IMR-90 (cell line): Measurements from ENCODE around the gene AAK1. TPM values are rescaled to one million over a fixed set of nuclear protein-coding genes. Genes with fewer than 3 reads are reported as not detected.

ENCODE experiments used
- ATAC-seq: fragments of 200-7000 bp; cut with Tn5 transposase; 2 replicates; pipeline ENCODE4 v1.9.1; 2020; ENCODE audit warnings: low read depth, mild to moderate bottlenecking, moderate library complexity
- BruUV-seq: library from RNA; stranded (reverse); fragments of 400-500 nt; replicated peaks from 2 replicates; lab custom pipeline; 2021; lab: Mats Ljungman, UMichigan
- CTCF ChIA-PET: fragments of 300-600 bp; formaldehyde crosslinking; extraction: SDS; loops from one replicate; lab custom pipeline; 2021; ENCODE audit warnings: antibody characterized with exemption; lab: Yijun Ruan, JAX
- POLR2A ChIA-PET: fragments of 300-600 bp; sonication (Branson Sonifier 250); formaldehyde crosslinking; loops from one replicate; lab custom pipeline; 2022; ENCODE audit warnings: antibody characterized with exemption; ENCODE audit not compliant: unreplicated experiment; lab: Charles Lee
- DNase-seq: peaks from one replicate; pipeline ENCODE4 v3.0.0; 2013
- H2AFZ ChIP-seq: replicated peaks from 2 replicates; pipeline ENCODE3; 2013; ENCODE audit warnings: low read length, mild to moderate bottlenecking; ENCODE audit not compliant: poor library complexity
- H2AK5ac ChIP-seq: 2 replicates; pipeline ENCODE4 v1.6.1; 2013; ENCODE audit warnings: low read depth, low read length, inconsistent platforms
- H2AK9ac ChIP-seq: replicated peaks from 2 replicates; pipeline ENCODE3; 2013; ENCODE audit warnings: mild to moderate bottlenecking, low read depth, low read length, moderate library complexity; ENCODE audit not compliant: poor library complexity
- H2BK120ac ChIP-seq: 2 replicates; pipeline ENCODE4 v1.6.1; 2013; ENCODE audit warnings: low read depth, low read length, inconsistent platforms
- H2BK15ac ChIP-seq: 3 replicates; pipeline ENCODE4 v1.6.1; 2013; ENCODE audit warnings: low read depth, low read length, inconsistent platforms
- H2BK20ac ChIP-seq: 2 replicates; pipeline ENCODE4 v1.6.1; 2013; ENCODE audit warnings: low read depth, mild to moderate bottlenecking, inconsistent platforms, low read length, moderate library complexity
- H2BK5ac ChIP-seq: 2 replicates; pipeline ENCODE4 v1.6.1; 2013; ENCODE audit warnings: mild to moderate bottlenecking, low read depth, low read length, inconsistent platforms; ENCODE audit not compliant: poor library complexity, severe bottlenecking
- H3K14ac ChIP-seq: replicated peaks from 2 replicates; pipeline ENCODE4 v1.6.1; 2013; ENCODE audit warnings: low read depth, low read length, inconsistent platforms
- H3K18ac ChIP-seq: 2 replicates; pipeline ENCODE4 v1.6.1; 2013; ENCODE audit warnings: low read depth, low read length, control low read depth
- H3K23ac ChIP-seq: 2 replicates; pipeline ENCODE4 v1.6.1; 2013; ENCODE audit warnings: low read depth, low read length, inconsistent platforms
- H3K27ac ChIP-seq: 2 replicates; pipeline ENCODE4 v1.5.1; 2013; ENCODE audit warnings: mild to moderate bottlenecking, control low read depth, low read length; ENCODE audit not compliant: insufficient read depth
- H3K27me3 ChIP-seq: 2 replicates; pipeline ENCODE4 v1.6.1; 2013; ENCODE audit warnings: low read length; ENCODE audit not compliant: control insufficient read depth, insufficient read depth
- H3K36me3 ChIP-seq: 2 replicates; pipeline ENCODE4 v1.6.1; 2013; ENCODE audit warnings: low read length, mixed read lengths; ENCODE audit not compliant: control insufficient read depth, insufficient read depth
- H3K4ac ChIP-seq: 2 replicates; pipeline ENCODE4 v1.6.1; 2013; ENCODE audit warnings: low read depth, low read length, inconsistent platforms
- H3K4me1 ChIP-seq: 2 replicates; pipeline ENCODE4 v1.6.1; 2013; ENCODE audit warnings: low read length, mixed read lengths; ENCODE audit not compliant: control insufficient read depth, insufficient read depth
- H3K4me2 ChIP-seq: 2 replicates; pipeline ENCODE4 v1.6.1; 2013; ENCODE audit warnings: low read depth, mild to moderate bottlenecking, control low read depth, low read length, moderate library complexity
- H3K4me3 ChIP-seq: 2 replicates; pipeline ENCODE4 v1.5.1; 2013; ENCODE audit warnings: low read depth, mild to moderate bottlenecking, control low read depth, low read length, moderate library complexity; ENCODE audit not compliant: insufficient read depth
- H3K56ac ChIP-seq: 2 replicates; pipeline ENCODE4 v1.6.1; 2013; ENCODE audit warnings: low read length, inconsistent platforms; ENCODE audit not compliant: insufficient read depth; ENCODE audit errors: extremely low read depth
- H3K79me1 ChIP-seq, 2 experiments: 2 replicates each; pipeline ENCODE4 v1.6.1; 2013; ENCODE audit warnings: low read length in 2 of 2, inconsistent platforms in 1 of 2, low read depth in 1 of 2
- H3K9ac ChIP-seq: 2 replicates; pipeline ENCODE4 v1.6.1; 2013; ENCODE audit warnings: low read depth, low read length, control low read depth
- H3K9me1 ChIP-seq: 2 replicates; pipeline ENCODE4 v1.6.1; 2013; ENCODE audit warnings: low read length, inconsistent platforms; ENCODE audit not compliant: insufficient read depth
- H3K9me3 ChIP-seq: 2 replicates; pipeline ENCODE4 v1.6.1; 2013; ENCODE audit warnings: low read length; ENCODE audit not compliant: control insufficient read depth, insufficient read depth
- H4K20me1 ChIP-seq: 2 replicates; pipeline ENCODE4 v1.6.1; 2013; ENCODE audit warnings: low read length, inconsistent platforms; ENCODE audit not compliant: insufficient read depth
- H4K5ac ChIP-seq: 2 replicates; pipeline ENCODE4 v1.6.1; 2013; ENCODE audit warnings: mild to moderate bottlenecking, low read depth, low read length, control low read depth
- H4K8ac ChIP-seq, 2 experiments: 2 replicates each; pipeline ENCODE4 v1.6.1; 2013; ENCODE audit warnings: low read depth in 2 of 2, low read length in 2 of 2, control low read depth in 1 of 2, inconsistent platforms in 1 of 2
- H4K91ac ChIP-seq: 2 replicates; pipeline ENCODE4 v1.6.1; 2013; ENCODE audit warnings: low read depth, low read length, inconsistent platforms; ENCODE audit not compliant: insufficient read depth
- CHD1 ChIP-seq: IDR thresholded peaks from 2 replicates; pipeline ENCODE4 v1.6.1; 2012; ENCODE audit warnings: low read depth, low read length, improper control_type of control experiment
- CTCF ChIP-seq: conservative IDR thresholded peaks from 2 replicates; pipeline ENCODE4 v1.5.1; 2012; ENCODE audit warnings: mild to moderate bottlenecking, low read depth, low read length, improper control_type of control experiment
- MAZ ChIP-seq: IDR thresholded peaks from 2 replicates; pipeline ENCODE4 v1.6.1; 2012; ENCODE audit warnings: low read depth, mild to moderate bottlenecking, low read length, improper control_type of control experiment, moderate library complexity, borderline replicate concordance
- NFE2L2 ChIP-seq: fragments of 150-350 bp; IDR thresholded peaks from 2 replicates; pipeline ENCODE4 v1.6.1; 2016; ENCODE audit warnings: low read depth, mild to moderate bottlenecking, low read length
- RAD21 ChIP-seq: IDR thresholded peaks from 2 replicates; pipeline ENCODE4 v1.6.1; 2012; ENCODE audit warnings: low read length, improper control_type of control experiment
- RCOR1 ChIP-seq: IDR thresholded peaks from 2 replicates; pipeline ENCODE4 v1.6.1; 2012; ENCODE audit warnings: mild to moderate bottlenecking, low read length, improper control_type of control experiment; ENCODE audit not compliant: insufficient replicate concordance
- RFX5 ChIP-seq: IDR thresholded peaks from 2 replicates; pipeline ENCODE4 v1.8.0; 2012; ENCODE audit warnings: low read depth, mild to moderate bottlenecking, low read length, moderate library complexity
- WGBS, 2 experiments: methylation state at CpG; one replicate each; pipeline versions ENCODE4 v1.1.5 to v1.1.7; 2013; ENCODE audit warnings: missing lambda C conversion rate in 2 of 2; ENCODE audit not compliant: insufficient read length in 1 of 2; ENCODE audit errors: extremely low coverage in 2 of 2; 5-methylcytosine and 5-hydroxymethylcytosine counted together
- dilution Hi-C: fragments of 300-500 bp; cut with HindIII; formaldehyde crosslinking; loops from one replicate; pipeline ENCODE4 v1.14.3; 2018; ENCODE audit warnings: low sequenced_read_pairs; ENCODE audit not compliant: unreplicated experiment
- in situ Hi-C: fragments of 300-500 bp; cut with MboI; formaldehyde crosslinking; loops from 3 replicates; pipeline ENCODE4 v1.14.3; 2019; ENCODE audit warnings: low sequenced_read_pairs, inconsistent platforms, mixed read lengths
- intact Hi-C: fragments of 100-400 bp; cut with micrococcal nuclease; formaldehyde crosslinking; loops from 2 replicates; pipeline ENCODE4 v1.10.0; 2022
- polyA plus RNA-seq, 3 experiments: library from polyadenylated mRNA; depleted of rRNA; stranded (reverse); fragments of >200 nt; gene quantifications; 2 replicates each; pipeline ENCODE4 v1.2.3, GENCODE V29; 2012; ENCODE audit warnings: low replicate concordance in 1 of 3
- total RNA-seq: library from RNA; depleted of rRNA; stranded (reverse); fragments of >200 nt; gene quantifications from 2 replicates; pipeline ENCODE4 v1.2.3, GENCODE V29; 2012

AAK1 gene
- total and polyA plus RNA-seq, 2 of the 4 experiments (the other 2 are of a cell fraction): 21.9 to 26.5 TPM

- peaks cover 45 to 87% of the 10 kb centered on the region in 2 experiments for H3K79me1 ChIP-seq
- ChIA-PET CTCF (interaction anchor here (0.6 to 1.0 kb wide), 2 partner anchors 24 to 43 kb away, joined by 3 read pairs; no protein-coding TSS in a partner anchor), POLR2A (interaction anchor here (0.8 kb wide), 1 partner anchor 11 kb away, joined by 3 read pairs; no protein-coding TSS in a partner anchor)
- dilution Hi-C loops: no loop called here
- BruUV-seq: no TSS peak
- peak overlapping the region; percentile 61 for H3K18ac ChIP-seq
- H3K36me3 ChIP-seq: no peaks in the 10 kb centered on the region
- no peak overlapping the region for H4K91ac ChIP-seq
- H3K4me3 ChIP-seq: no peak overlapping the region
- H3K4me1 ChIP-seq: peaks cover 13% of the 10 kb centered on the region
- no peaks in the 10 kb centered on the region for H3K27me3 ChIP-seq
- intact Hi-C loops: no loop called here
- peak overlapping the region; percentile 60; the same call in 1 of the 2 replicates for H3K14ac ChIP-seq
- H3K9me1 ChIP-seq: peaks cover 15% of the 10 kb centered on the region
- WGBS, 2 experiments: 100% methylated on average over 2 of the region's 4 CpGs; no CpG with 5 or more reads in 1 of the 2 experiments
- H3K9me3 ChIP-seq: no peaks in the 10 kb centered on the region
- H2AK9ac ChIP-seq: no peak overlapping the region
- peak overlapping the region; percentile 28 for H2BK5ac ChIP-seq
- peak overlapping the region; percentile 62 for H3K23ac ChIP-seq
- H3K9ac ChIP-seq: no peak overlapping the region
- peak overlapping the region; percentile 61; the same call in 1 of the 2 replicates for H3K27ac ChIP-seq
- H3K4ac ChIP-seq: peak overlapping the region; percentile 43; the same call in 1 of the 2 replicates
- 0 out of 2 replicates have a peak overlapping the region, but pooled peaks have one; percentile 25 for H4K5ac ChIP-seq
- H2BK20ac ChIP-seq: no peak overlapping the region; the same call in 1 of the 2 replicates
- H2BK120ac ChIP-seq: peak overlapping the region; percentile 70; the same call in 1 of the 2 replicates
- peak; percentile 44 for DNase-seq
- peak overlapping the region; percentile 52; the same call in 1 of the 2 replicates for H2AK5ac ChIP-seq
- H3K4me2 ChIP-seq: no peak overlapping the region; the same call in 1 of the 2 replicates
- H2BK15ac ChIP-seq: no peak overlapping the region
- no peak overlapping the region for H2AFZ ChIP-seq
- H3K56ac ChIP-seq: no peak overlapping the region
- no peak for TF ChIP-seq RAD21
- TF ChIP-seq RCOR1: no peak
- no peak for TF ChIP-seq MAZ
- no peak for TF ChIP-seq NFE2L2
- no peak for TF ChIP-seq CTCF
- TF ChIP-seq RFX5: no peak
- no peak for TF ChIP-seq CHD1
- in situ Hi-C loops: no loop called here
- no peak overlapping the region for H4K8ac ChIP-seq
- H4K20me1 ChIP-seq: peaks cover 67% of the 10 kb centered on the region
- ATAC-seq: peak; percentile 8; the same call in 1 of the 2 replicates
These were observed 40.3 kb downstream of the AAK1 start for GRCh38 chr2:69603146-69603743.
